AG04450 (cell line): ENCODE measurements around the gene PGAM1. TPM values are rescaled to one million over a fixed set of nuclear protein-coding genes. Genes with fewer than 3 reads are reported as not detected.

Experiments used
- CTCF ChIA-PET: fragments of 300-600, 350-600 bp; formaldehyde crosslinking; extraction: SDS; loops from one replicate; lab custom pipeline; 2022; ENCODE audit warnings: antibody characterized with exemption, inconsistent platforms; lab: Charles Lee
- POLR2A ChIA-PET: fragments of 350-600 bp; formaldehyde crosslinking; extraction: SDS; loops from one replicate; lab custom pipeline; 2021; ENCODE audit warnings: antibody characterized with exemption, inconsistent platforms; lab: Yijun Ruan, JAX
- DNase-seq: peaks from one replicate; pipeline ENCODE4 v3.0.0-alpha.2; 2011; ENCODE audit warnings: low read depth, low spot score
- H3K27ac ChIP-seq: one replicate; pipeline ENCODE4 v1.5.1; 2012; ENCODE audit warnings: low read depth, low read length, control low read depth
- H3K27me3 ChIP-seq: one replicate; pipeline ENCODE4 v1.6.0; 2012; ENCODE audit warnings: low read length; ENCODE audit not compliant: control insufficient read depth, insufficient read depth
- H3K4me3 ChIP-seq: 2 replicates; pipeline ENCODE4 v1.5.1; 2011; ENCODE audit warnings: mild to moderate bottlenecking, low read depth, low read length, control low read depth
- H3K9me3 ChIP-seq: 2 replicates; pipeline ENCODE4 v1.5.1; 2012; ENCODE audit warnings: low read length; ENCODE audit not compliant: control insufficient read depth, insufficient read depth
- CTCF ChIP-seq: IDR thresholded peaks from 2 replicates; pipeline ENCODE4 v1.5.1; 2011; ENCODE audit warnings: low read depth, low read length, control low read depth, inconsistent platforms
- polyA plus RNA-seq: library from polyadenylated mRNA; depleted of rRNA; stranded (reverse); fragments of >200 nt; gene quantifications from 2 replicates; pipeline ENCODE4 v1.2.3, GENCODE V29; 2011

Gene PGAM1
- polyA plus RNA-seq, 1 experiment: 452 TPM

GRCh38 chr10:97452352-97452751 lies 26.4 kb downstream of the PGAM1 start:
- no peaks in the 10 kb centered on the region for H3K9me3 ChIP-seq
- no peak for DNase-seq
- no peak overlapping the region for H3K4me3 ChIP-seq
- CTCF ChIA-PET: interaction anchor here (0.5 to 1.2 kb wide), 2 partner anchors 12 to 101 kb away, joined by 3 to 5 read pairs; no protein-coding TSS in a partner anchor
- H3K27ac ChIP-seq: no peak overlapping the region
- POLR2A ChIA-PET: no interaction called here
- no peaks in the 10 kb centered on the region for H3K27me3 ChIP-seq
- TF ChIP-seq CTCF: no peak

- TF ChIP-seq CTCF: no peak
- POLR2A ChIA-PET: interaction anchor here (0.7 kb wide), 1 partner anchor 114 kb away, joined by 3 read pairs; no protein-coding TSS in a partner anchor
- Histone ChIP-seq H3K9me3 (no peaks in the 10 kb centered on the region), H3K27me3 (no peaks in the 10 kb centered on the region), H3K4me3 (no peak overlapping the region), H3K27ac (peak overlapping the region; percentile 52)
- CTCF ChIA-PET: interaction anchor here (2.4 kb wide), 1 partner anchor 10 kb away, joined by 12 read pairs; no protein-coding TSS in a partner anchor
- no peak for DNase-seq
These were observed 28.5 kb downstream of the PGAM1 start for GRCh38 chr10:97454330-97455036.

GRCh38 chr10:97456034-97456685 lies 30.2 kb downstream of the PGAM1 start:
- Histone ChIP-seq H3K9me3 (no peaks in the 10 kb centered on the region), H3K27ac (peak overlapping the region; percentile 2), H3K4me3 (no peak overlapping the region), H3K27me3 (no peaks in the 10 kb centered on the region)
- DNase-seq: no peak
- ChIA-PET POLR2A (no interaction called here), CTCF (interaction anchor here (0.6 to 2.6 kb wide), 4 partner anchors 8 to 279 kb away, joined by 3 to 12 read pairs (median 6); no protein-coding TSS in a partner anchor)
- TF ChIP-seq CTCF: no peak

GRCh38 chr10:97456686-97457065 lies 30.7 kb downstream of the PGAM1 start:
- POLR2A ChIA-PET: no interaction called here
- no peak overlapping the region for H3K27ac ChIP-seq
- H3K27me3 ChIP-seq: no peaks in the 10 kb centered on the region
- CTCF ChIA-PET: interaction anchor here (0.6 to 2.6 kb wide), 3 partner anchors 97 to 270 kb away, joined by 3 to 9 read pairs (median 4); no protein-coding TSS in a partner anchor
- DNase-seq: no peak
- TF ChIP-seq CTCF: no peak
- H3K9me3 ChIP-seq: no peaks in the 10 kb centered on the region
- no peak overlapping the region for H3K4me3 ChIP-seq

GRCh38 chr10:97459111-97459510 lies 33.1 kb downstream of the PGAM1 start:
- Histone ChIP-seq H3K4me3 (no peak overlapping the region), H3K27me3 (no peaks in the 10 kb centered on the region), H3K9me3 (no peaks in the 10 kb centered on the region), H3K27ac (no peak overlapping the region)
- DNase-seq: no peak
- CTCF ChIA-PET: no interaction called here
- POLR2A ChIA-PET: no interaction called here
- TF ChIP-seq CTCF: no peak
